ENCODE data around the gene CNN2.

The CNN2 gene

GRCh38 chr19:1084024-1084868 lies 57.8 kb downstream of the CNN2 start:
- no peak for DNase-seq

DNA sequence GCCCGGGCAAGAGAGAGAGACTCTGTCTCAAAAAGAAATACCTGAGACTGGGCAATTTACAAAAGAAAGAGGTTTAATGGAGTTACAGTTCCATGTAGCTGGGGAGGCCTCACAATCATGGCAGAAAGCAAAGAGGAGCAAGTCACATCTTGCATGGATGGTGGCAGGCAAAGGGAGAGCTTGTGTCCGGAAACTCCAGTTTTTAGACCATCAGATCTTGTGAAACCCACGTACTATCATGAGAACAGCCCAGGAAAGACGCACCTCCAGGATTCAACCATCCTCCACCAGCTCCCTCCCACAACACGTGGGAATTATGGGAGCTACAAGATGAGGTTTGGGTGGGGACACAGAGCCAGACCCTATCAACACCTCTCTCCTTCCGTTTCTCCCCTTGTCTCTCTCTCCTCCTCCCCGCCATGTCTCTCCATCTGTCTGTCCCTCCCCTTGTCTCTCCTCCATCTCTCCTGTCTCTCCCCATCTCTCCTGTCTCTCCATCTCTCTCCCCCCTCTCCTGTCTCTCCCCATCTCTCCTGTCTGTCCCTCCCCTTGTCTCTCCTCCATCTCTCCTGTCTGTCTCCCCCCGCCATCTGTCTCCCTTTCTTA lies 58.7 kb downstream of the CNN2 start:
- no peak for DNase-seq

DNA sequence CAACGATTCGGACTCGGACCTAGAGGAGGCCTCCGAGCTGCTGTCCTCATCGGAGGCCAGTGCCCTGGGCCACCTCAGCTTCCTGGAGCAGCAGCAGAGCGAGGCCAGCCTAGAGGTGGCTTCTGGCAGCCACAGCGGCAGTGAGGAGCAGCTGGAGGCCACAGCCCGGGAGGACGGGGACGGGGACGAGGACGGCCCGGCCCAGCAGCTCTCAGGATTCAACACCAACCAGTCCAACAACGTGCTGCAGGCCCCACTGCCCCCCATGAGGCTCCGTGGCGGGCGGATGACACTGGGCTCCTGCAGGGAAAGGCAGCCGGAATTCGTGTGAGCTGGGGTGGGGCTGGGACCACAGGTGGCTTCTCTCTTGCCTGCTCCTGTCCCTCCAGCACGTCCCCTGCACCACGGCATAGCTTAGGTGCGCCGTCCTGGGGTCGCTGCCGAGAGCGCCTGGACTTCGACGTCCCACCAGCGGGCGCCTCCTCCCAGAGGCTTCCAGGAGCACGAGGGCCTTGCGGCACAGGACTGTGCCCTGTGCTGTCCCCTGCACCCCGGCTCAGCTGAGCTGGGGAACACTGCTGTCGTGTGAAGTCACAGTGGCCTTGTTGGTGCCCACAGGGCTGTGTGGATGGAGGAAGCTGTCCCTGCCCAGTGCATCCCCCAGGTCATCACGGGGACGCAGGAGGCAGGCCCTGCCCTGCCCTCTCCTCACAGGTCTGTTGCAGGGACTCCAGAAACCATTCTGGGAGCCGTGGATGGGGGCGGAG lies 59.5 kb downstream of the CNN2 start:
- no peak for DNase-seq

DNA sequence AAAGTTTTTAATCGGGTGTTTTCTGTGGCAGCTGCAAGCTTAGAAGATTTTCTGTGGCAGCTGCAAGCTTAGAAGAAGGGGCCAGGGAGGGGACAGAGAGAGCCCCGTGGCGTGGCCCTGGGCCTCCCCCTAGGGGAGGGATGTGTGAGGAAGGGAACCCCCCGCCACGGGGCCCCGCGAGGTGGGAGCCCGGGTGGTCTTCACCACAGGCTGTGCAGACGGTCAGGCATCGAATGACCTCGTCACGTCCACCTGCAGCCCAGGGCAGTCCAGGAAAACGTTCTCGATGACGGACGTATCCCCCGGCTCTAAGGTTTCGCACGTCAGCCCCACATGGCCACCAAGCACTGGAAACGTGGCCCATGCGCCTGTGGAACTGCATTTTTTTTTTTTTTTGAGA lies 60.2 kb downstream of the CNN2 start:
- DNase-seq = no peak

GRCh38 chr19:1087813-1088415 lies 61.5 kb downstream of the CNN2 start:
- no peak for DNase-seq

- DNase-seq = no peak
Observed at GRCh38 chr19:1088416-1089010, 62.1 kb downstream of the CNN2 start.

All from SHP77 treated with DMSO at 0.1 percent for 48 hours (cell line).